Measurements from ENCODE around the gene XRN2.

DNA sequence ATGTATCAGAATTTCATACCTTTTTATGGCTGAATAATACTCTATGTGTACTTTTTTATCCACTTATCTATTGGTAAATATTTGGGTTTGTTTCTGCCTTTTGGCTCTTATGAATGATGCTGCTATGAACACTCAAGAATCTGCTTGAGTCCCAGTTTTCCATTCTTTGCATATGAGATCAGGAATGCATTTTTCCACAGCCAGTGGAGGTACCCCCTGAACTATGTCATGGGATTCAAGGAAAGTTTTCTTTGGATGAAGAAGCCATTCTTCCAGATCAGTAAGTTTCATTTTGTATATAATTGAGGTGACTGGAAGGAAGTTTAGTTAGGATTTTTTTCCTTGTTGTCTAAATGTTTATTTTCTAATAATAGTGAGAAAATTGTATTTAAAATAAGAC is 53.3 kb downstream of the XRN2 start:
- TF ChIP-seq, protein P1, sequence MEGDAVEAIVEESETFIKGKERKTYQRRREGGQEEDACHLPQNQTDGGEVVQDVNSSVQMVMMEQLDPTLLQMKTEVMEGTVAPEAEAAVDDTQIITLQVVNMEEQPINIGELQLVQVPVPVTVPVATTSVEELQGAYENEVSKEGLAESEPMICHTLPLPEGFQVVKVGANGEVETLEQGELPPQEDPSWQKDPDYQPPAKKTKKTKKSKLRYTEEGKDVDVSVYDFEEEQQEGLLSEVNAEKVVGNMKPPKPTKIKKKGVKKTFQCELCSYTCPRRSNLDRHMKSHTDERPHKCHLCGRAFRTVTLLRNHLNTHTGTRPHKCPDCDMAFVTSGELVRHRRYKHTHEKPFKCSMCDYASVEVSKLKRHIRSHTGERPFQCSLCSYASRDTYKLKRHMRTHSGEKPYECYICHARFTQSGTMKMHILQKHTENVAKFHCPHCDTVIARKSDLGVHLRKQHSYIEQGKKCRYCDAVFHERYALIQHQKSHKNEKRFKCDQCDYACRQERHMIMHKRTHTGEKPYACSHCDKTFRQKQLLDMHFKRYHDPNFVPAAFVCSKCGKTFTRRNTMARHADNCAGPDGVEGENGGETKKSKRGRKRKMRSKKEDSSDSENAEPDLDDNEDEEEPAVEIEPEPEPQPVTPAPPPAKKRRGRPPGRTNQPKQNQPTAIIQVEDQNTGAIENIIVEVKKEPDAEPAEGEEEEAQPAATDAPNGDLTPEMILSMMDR (IDR thresholded peaks at IDR 0.05), result no peak
- no peak for TF ChIP-seq POLR2A (IDR thresholded peaks at IDR 0.05)

Measured in adrenal gland (tissue), 5 donors.